ENCODE results near the gene PAWR.

PAWR gene

GRCh38 chr12:79661629-79662028 lies 29.1 kb downstream of the PAWR start:
- DNase-seq (ENCODE audit: low read depth) = no peak
- no peak for TF ChIP-seq CTCF (conservative IDR thresholded peaks at IDR 0.05; ENCODE audit: low read depth, low read length)
- no peak overlapping the region for H3K4me3 ChIP-seq (ENCODE audit: low read length)

- H3K4me3 ChIP-seq (ENCODE audit: low read length) = no peak overlapping the region
- no peak for TF ChIP-seq CTCF (conservative IDR thresholded peaks at IDR 0.05; ENCODE audit: low read depth, low read length)
- no peak for DNase-seq (ENCODE audit: low read depth)
Observed at GRCh38 chr12:79659961-79660431, 30.8 kb downstream of the PAWR start.

GRCh38 chr12:79658221-79658620 lies 32.5 kb downstream of the PAWR start:
- TF ChIP-seq CTCF (conservative IDR thresholded peaks at IDR 0.05; ENCODE audit: low read depth, low read length) = no peak
- DNase-seq (ENCODE audit: low read depth) = no peak
- no peak overlapping the region for H3K4me3 ChIP-seq (ENCODE audit: low read length)

GRCh38 chr12:79657136-79657535 lies 33.6 kb downstream of the PAWR start:
- H3K4me3 ChIP-seq (ENCODE audit: low read length) = no peak overlapping the region
- TF ChIP-seq CTCF (conservative IDR thresholded peaks at IDR 0.05; ENCODE audit: low read depth, low read length) = no peak
- no peak for DNase-seq (ENCODE audit: low read depth)

- no peak for DNase-seq (ENCODE audit: low read depth)
- no peak for TF ChIP-seq CTCF (conservative IDR thresholded peaks at IDR 0.05; ENCODE audit: low read depth, low read length)
- H3K4me3 ChIP-seq (ENCODE audit: low read length) = no peak overlapping the region
Observed at GRCh38 chr12:79655036-79655435, 35.7 kb downstream of the PAWR start.

GRCh38 chr12:79652521-79652920 lies 38.2 kb downstream of the PAWR start:
- no peak for TF ChIP-seq CTCF (conservative IDR thresholded peaks at IDR 0.05; ENCODE audit: low read depth, low read length)
- no peak for DNase-seq (ENCODE audit: low read depth)
- H3K4me3 ChIP-seq (ENCODE audit: low read length) = no peak overlapping the region

- H3K4me3 ChIP-seq (ENCODE audit: low read length) = no peak overlapping the region
- no peak for TF ChIP-seq CTCF (conservative IDR thresholded peaks at IDR 0.05; ENCODE audit: low read depth, low read length)
- DNase-seq (ENCODE audit: low read depth) = no peak
Observed at GRCh38 chr12:79650440-79650839, 40.3 kb downstream of the PAWR start.
